Left lung (tissue), 10 donors: ENCODE measurements around the gene PSAP. TPM values are rescaled to one million over a fixed set of nuclear protein-coding genes. Genes with fewer than 3 reads are reported as not detected.
A peak's percentile ranks its signal among the peaks of the same experiment; 100 is the strongest.

ENCODE experiments used
- ATAC-seq: fragments of 200-7000 bp; cut with Tn5 transposase; one replicate; pipeline ENCODE4 v1.9.1; 2020; ENCODE audit warnings: moderate library complexity
- DNase-seq, 4 donors: peaks; one replicate each; pipeline ENCODE4 v3.0.0-alpha.2; 2013 to 2020
- H3K27ac ChIP-seq, 2 donors: fragments of 200-600 bp; sonication (generic) in 1 of 2; one replicate each; pipeline versions ENCODE4 v1.5.0 to v1.8.0; 2020 to 2021
- H3K27me3 ChIP-seq, 2 donors: fragments of 200-600 bp; sonication (generic) in 1 of 2; one replicate each; pipeline versions ENCODE4 v1.5.0 to v1.8.0; 2020 to 2021
- H3K36me3 ChIP-seq, 2 donors: fragments of 200-600 bp; sonication (generic) in 1 of 2; one replicate each; pipeline versions ENCODE4 v1.5.0 to v1.8.0; 2020 to 2021
- H3K4me1 ChIP-seq, 2 donors: fragments of 200-600 bp; one replicate each; pipeline ENCODE4 v1.8.0; 2021
- H3K4me3 ChIP-seq, 2 donors: fragments of 200-600 bp; sonication (generic) in 1 of 2; one replicate each; pipeline versions ENCODE4 v1.5.0 to v1.8.0; 2020 to 2021; ENCODE audit warnings: mild to moderate bottlenecking in 1 of 2
- H3K9me3 ChIP-seq, 2 donors: fragments of 200-600 bp; sonication (generic) in 1 of 2; one replicate each; pipeline versions ENCODE4 v1.5.0 to v1.8.0; 2020 to 2021
- CTCF ChIP-seq, 2 donors: fragments of 200-600 bp; sonication (generic) in 1 of 2; IDR thresholded peaks; one replicate each; pipeline versions ENCODE4 v1.5.0 to v1.8.0; 2021; ENCODE audit warnings: antibody characterized with exemption in 2 of 2
- intact Hi-C, 2 donors: fragments of 100-400 bp; cut with DNase I; formaldehyde crosslinking; loops; one replicate each; pipeline versions ENCODE4 v1.11.2 to v1.14.2; 2022
- polyA plus RNA-seq, 6 donors: library from polyadenylated mRNA; unstranded; fragments of 120-200 nt; gene quantifications; one replicate each; pipeline ENCODE4 v1.2.1, GENCODE V29; 2013; ENCODE audit not compliant: insufficient read length in 6 of 6
- total RNA-seq, 2 donors: library from RNA; stranded (reverse); fragmentation: NEBNext Ultra II Directional; extraction: Animal tissue kit (Norgen Biotek cat#: 25700); gene quantifications; one replicate each; pipeline ENCODE4 v1.2.1, GENCODE V29; 2021
- donor health status: DM: no; HTN: yes; CAD: no.
- donor health status: DM: no; HTN: no; CAD: no.

Gene PSAP
- total and polyA plus RNA-seq, 8 donors, result 539 to 1,668 (median 577) TPM

- ATAC-seq, result peak; percentile 87
- H3K36me3 ChIP-seq, result no peaks in the 10 kb centered on the region
- H3K9me3 ChIP-seq, result no peaks in the 10 kb centered on the region
- peak overlapping the region; percentile 39 to 63 for H3K27ac ChIP-seq
- H3K27me3 ChIP-seq, result no peaks in the 10 kb centered on the region
- H3K4me3 ChIP-seq, result no peak overlapping the region
- intact Hi-C loops, result no loop called here
- peaks cover 7 to 54% of the 10 kb centered on the region in 2 donors for H3K4me1 ChIP-seq
- peak in 2 of 4 donors; percentile 83 to 86 for DNase-seq
- no peak for TF ChIP-seq CTCF (IDR thresholded peaks at IDR 0.05)
Observed at GRCh38 chr10:71868192-71868697, 17.2 kb upstream of the PSAP start.

- intact Hi-C loops, result no loop called here
- ATAC-seq, result no peak
- Histone ChIP-seq H3K27ac (no peak overlapping the region), H3K4me3 (no peak overlapping the region), H3K27me3 (no peaks in the 10 kb centered on the region), H3K9me3 (no peaks in the 10 kb centered on the region), H3K36me3 (no peaks in the 10 kb centered on the region), H3K4me1 (peaks cover 2 to 59% of the 10 kb centered on the region in 2 donors)
- no peak for TF ChIP-seq CTCF (IDR thresholded peaks at IDR 0.05)
- no peak for DNase-seq
Observed at GRCh38 chr10:71865561-71866041, 14.6 kb upstream of the PSAP start.

- no peak for TF ChIP-seq CTCF (IDR thresholded peaks at IDR 0.05)
- Histone ChIP-seq H3K9me3 (no peaks in the 10 kb centered on the region), H3K36me3 (no peaks in the 10 kb centered on the region), H3K4me1 (peaks cover 9 to 64% of the 10 kb centered on the region in 2 donors), H3K27me3 (no peaks in the 10 kb centered on the region), H3K27ac (peak overlapping the region in 1 of 2 donors; percentile 18), H3K4me3 (no peak overlapping the region)
- no peak for DNase-seq
- intact Hi-C loops, result no loop called here
- no peak for ATAC-seq
Observed at GRCh38 chr10:71864911-71865361, 13.9 kb upstream of the PSAP start.

GRCh38 chr10:71863203-71863602, 12.2 kb upstream of the PSAP start:
- ATAC-seq (no peak), DNase-seq (no peak)
- Histone ChIP-seq H3K36me3 (no peaks in the 10 kb centered on the region), H3K4me1 (peaks cover 9 to 70% of the 10 kb centered on the region in 2 donors), H3K27me3 (no peaks in the 10 kb centered on the region), H3K4me3 (no peak overlapping the region), H3K27ac (no peak overlapping the region), H3K9me3 (no peaks in the 10 kb centered on the region)
- no peak for TF ChIP-seq CTCF (IDR thresholded peaks at IDR 0.05)
- intact Hi-C loops, result no loop called here

GRCh38 chr10:71860243-71861029, 9.4 kb upstream of the PSAP start:
- H3K36me3 ChIP-seq, result no peaks in the 10 kb centered on the region
- peak; percentile 48 to 96 (median 90) for DNase-seq

More at GRCh38 chr10:71860243-71861029, 9.4 kb upstream of the PSAP start:
- intact Hi-C loops, result no loop called here
- peak overlapping the region; percentile 86 to 89 for H3K27ac ChIP-seq
- no peaks in the 10 kb centered on the region for H3K9me3 ChIP-seq
- peaks cover 9 to 54% of the 10 kb centered on the region in 2 donors for H3K4me1 ChIP-seq
- no peaks in the 10 kb centered on the region for H3K27me3 ChIP-seq
- H3K4me3 ChIP-seq, result no peak overlapping the region
- ATAC-seq, result peak; percentile 97
- TF ChIP-seq CTCF (IDR thresholded peaks at IDR 0.05), result no peak
